ENCODE measurements around the gene CPEB4. TPM values are rescaled to one million over a fixed set of nuclear protein-coding genes. Genes with fewer than 3 reads are reported as not detected.
A peak's percentile ranks its signal among the peaks of the same experiment; 100 is the strongest.

The CPEB4 gene
- total and polyA plus RNA-seq, 9 of the 15 experiments (the other 6 are each of a cell fraction or from before 2014, with no cell fraction given): 7.4 to 21.3 (median 12.4) TPM

GRCh38 chr5:173940269-173940668, 52.1 kb downstream of the CPEB4 start:
- 73% methylated on average over 2 of the region's 2 CpGs for WGBS (ENCODE audit: insufficient coverage, low coverage, missing lambda C conversion rate)
- peaks cover 16% of the 10 kb centered on the region; the same call in 2 of the 3 replicates for H3K36me3 ChIP-seq (ENCODE audit: control insufficient read depth, insufficient read depth, low read length)
- no TSS peak for BruUV-seq (replicated peaks)
- ATAC-seq (no peak), DNase-seq (ENCODE audit: extremely low read depth in 1 of 4, low spot score in 3 of 4) (no peak), FAIRE-seq (no peak)
- no peaks in the 10 kb centered on the region for H3K9me1 ChIP-seq (ENCODE audit: control insufficient read depth, insufficient read depth, low read length)
- in situ Hi-C loops (cut with MboI) (no loop called here), intact Hi-C loops (cut with micrococcal nuclease) (no loop called here)
- H4K20me1 ChIP-seq (replicated peaks; ENCODE audit: control insufficient read depth, insufficient read depth, low read length): no peaks in the 10 kb centered on the region
- no peak overlapping the region for H3K9ac ChIP-seq (ENCODE audit: insufficient read depth in 1 of 2, low read depth in 2 of 2, low read length in 2 of 2)
- no peaks in the 10 kb centered on the region for H3K4me1 ChIP-seq (replicated peaks in 1 of 2; ENCODE audit: control insufficient read depth in 2 of 2, insufficient read depth in 2 of 2, low read length in 2 of 2)
- no peaks in the 10 kb centered on the region for H3K27me3 ChIP-seq (ENCODE audit: control insufficient read depth in 2 of 2, insufficient read depth in 2 of 2, low read length in 2 of 2)
- no peak overlapping the region for H3K4me3 ChIP-seq
- no peak overlapping the region for H3K4me2 ChIP-seq (ENCODE audit: insufficient read depth, low read length)
- POLR2A ChIA-PET: no interaction called here
- no peak overlapping the region for H3K27ac ChIP-seq (ENCODE audit: extremely low read depth, low read depth, low read length)
- H3K9me3 ChIP-seq (replicated peaks; ENCODE audit: control insufficient read depth, insufficient read depth, low read depth, low read length): no peaks in the 10 kb centered on the region
- H3K79me2 ChIP-seq (ENCODE audit: control insufficient read depth, insufficient read depth, low read length): no peaks in the 10 kb centered on the region
- no peak overlapping the region for H2AFZ ChIP-seq (ENCODE audit: low read depth, low read length)
- CTCF ChIA-PET (ENCODE audit: low intra/inter-chr PET ratio): no interaction called here
- TF ChIP-seq NFXL1 (CRISPR knock-in tag; IDR thresholded peaks at IDR 0.05) (no peak), KDM5B (IDR thresholded peaks at IDR 0.05; ENCODE audit: insufficient replicate concordance, low read depth, low read length) (no peak), CBX1 (IDR thresholded peaks at IDR 0.05; ENCODE audit: low read depth) (no peak), ILF3 (IDR thresholded peaks at IDR 0.05; ENCODE audit: borderline replicate concordance) (no peak), ZNF707 (CRISPR knock-in tag; conservative IDR thresholded peaks at IDR 0.05) (no peak), ZBTB9 (CRISPR knock-in tag; IDR thresholded peaks at IDR 0.05) (no peak), HMG20A (CRISPR knock-in tag; conservative IDR thresholded peaks at IDR 0.05) (no peak), PHB (CRISPR knock-in tag; IDR thresholded peaks at IDR 0.05) (no peak), C11orf30 (IDR thresholded peaks at IDR 0.05; ENCODE audit: low read depth) (peak; percentile 10; the same call in 1 of the 2 replicates), NFIC (IDR thresholded peaks at IDR 0.05) (no peak), POU5F1 (IDR thresholded peaks at IDR 0.05; ENCODE audit: borderline replicate concordance, low read depth, low read length, partially characterized antibody) (no peak), VEZF1 (CRISPR knock-in tag; IDR thresholded peaks at IDR 0.05) (no peak), TFE3 (CRISPR knock-in tag; IDR thresholded peaks at IDR 0.05) (no peak), CGGBP1 (CRISPR knock-in tag; IDR thresholded peaks at IDR 0.05) (no peak), CEBPG (CRISPR knock-in tag; IDR thresholded peaks at IDR 0.05) (no peak), CEBPG (tag; conservative IDR thresholded peaks at IDR 0.05 in 1 of 2, IDR thresholded peaks at IDR 0.05 in 1 of 2) (peak; percentile 69 to 71), MITF (IDR thresholded peaks at IDR 0.05) (no peak), ZNF316 (IDR thresholded peaks at IDR 0.05) (peak; percentile 38; the same call in 1 of the 2 replicates), RBM22 (IDR thresholded peaks at IDR 0.05; ENCODE audit: low read depth, low read length, poor library complexity, severe bottlenecking) (no peak)
